Tracheal epithelial cell (primary cell): ENCODE results near the gene PFDN4. TPM values are rescaled to one million over a fixed set of nuclear protein-coding genes. Genes with fewer than 3 reads are reported as not detected.

Experiments
- total RNA-seq: library from RNA; depleted of rRNA; stranded (reverse); fragments of >200 nt; gene quantifications from 2 replicates; pipeline ENCODE4 v1.2.1, GENCODE V29; 2014

PFDN4 gene
- total RNA-seq: 90.6 and 101 TPM in 2 replicates

DNA sequence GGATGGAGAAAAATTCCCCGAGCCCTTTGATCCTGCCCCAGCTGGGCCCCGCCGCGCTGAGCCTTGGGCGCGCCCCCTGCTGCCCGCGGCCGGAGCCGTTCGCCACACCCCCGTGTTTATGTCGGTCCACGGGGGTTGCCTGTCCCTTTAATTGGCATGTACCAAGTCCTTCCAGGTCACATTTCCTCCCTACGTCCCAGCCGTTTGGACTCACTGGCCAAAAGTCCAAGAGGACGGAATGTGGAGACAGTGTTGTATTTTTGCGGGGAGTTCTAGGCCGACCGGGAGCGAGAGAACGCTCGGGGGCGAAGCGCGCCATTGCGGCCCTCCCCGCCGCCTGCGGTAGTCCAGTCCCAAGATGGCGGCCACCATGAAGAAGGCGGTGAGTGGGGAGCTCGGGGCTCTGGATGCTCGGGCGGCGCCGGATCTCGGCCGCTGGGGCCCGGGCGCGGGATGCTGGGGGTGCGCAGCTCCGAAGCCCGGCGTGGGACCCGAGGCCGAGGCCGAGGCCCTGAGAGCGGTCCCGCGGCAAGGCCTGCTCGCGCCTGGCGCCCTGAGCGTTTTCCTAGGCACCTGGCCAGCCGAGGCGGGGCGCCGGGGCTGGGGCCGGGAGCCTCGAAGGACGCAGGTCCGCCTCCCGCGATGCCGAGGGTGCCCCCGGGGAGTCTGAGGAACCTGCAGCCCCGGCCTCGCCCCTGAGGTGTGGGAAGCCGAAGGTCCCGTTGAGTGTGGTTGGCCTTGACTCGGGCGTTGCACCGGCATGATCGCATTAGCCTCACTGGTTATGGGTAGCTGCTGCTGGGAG is at the start of gene PFDN4:
TSS of gene PFDN4 (plus strand) at position 345 of the 805 bp plus-strand sequence. CDS start at position 359, 14 bp downstream.

DNA sequence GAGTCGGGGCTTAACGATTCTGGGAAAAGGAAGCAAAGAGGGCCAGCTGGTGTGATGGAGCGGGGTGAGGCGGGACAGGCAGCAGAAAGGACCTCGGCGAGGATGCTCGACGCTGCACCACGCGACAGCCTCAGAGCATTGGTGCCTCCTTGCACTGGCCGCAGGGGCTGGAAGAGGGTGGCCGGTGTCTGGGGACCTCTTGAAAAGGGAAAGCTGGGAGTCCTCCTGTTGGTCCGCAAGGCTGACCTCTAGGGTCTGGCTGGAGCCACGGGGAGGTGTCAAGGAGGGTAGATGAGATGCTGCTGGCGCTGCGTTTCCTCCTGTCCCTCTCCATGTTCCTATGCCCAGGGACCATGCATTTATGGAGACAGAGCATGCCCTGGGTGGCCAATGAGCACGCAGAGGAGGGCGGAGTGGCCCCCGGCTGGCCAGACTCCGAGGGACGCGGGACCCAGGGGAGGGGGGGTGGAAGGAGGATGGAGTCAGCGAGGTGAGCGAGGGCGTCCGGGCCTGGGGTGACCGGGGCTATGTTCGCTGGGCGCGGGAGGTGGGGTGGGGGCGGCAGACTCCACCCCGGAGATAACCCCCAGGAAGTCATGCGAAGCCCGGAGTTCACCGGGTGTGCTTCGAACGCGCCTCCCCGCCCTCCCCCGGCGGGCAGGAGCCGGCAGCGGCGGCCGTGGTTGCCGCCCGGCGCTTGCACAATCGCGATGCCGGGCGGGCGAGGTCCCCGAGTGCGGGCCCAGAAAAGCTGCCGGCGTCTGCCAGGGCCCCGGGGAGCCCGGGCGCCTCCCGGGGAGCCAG is 34.0 kb upstream of the PFDN4 start, which contains the start of gene CYP24A1:
TSS of gene CYP24A1 (minus strand) at position 334 of the 804 bp plus-strand sequence. CDS start 407 bp downstream, outside the sequence.

Other genes starting within 250 kb of the PFDN4 start
- not detected in 2 replicates for gene BCAS1, start 137.5 kb upstream of the PFDN4 start, total RNA-seq
- 15.2 and 17.5 TPM in 2 replicates for gene CYP24A1, start 34.1 kb upstream of the PFDN4 start, total RNA-seq